ENCODE results near the gene CD19. TPM values are rescaled to one million over a fixed set of nuclear protein-coding genes. Genes with fewer than 3 reads are reported as not detected.

The CD19 gene
- total RNA-seq, 1 donor, result not detected

GRCh38 chr16:28943281-28943680 is 11.5 kb downstream of the CD19 start:
- no peak for DNase-seq (ENCODE audit: low read depth)
- no peak for TF ChIP-seq CTCF (IDR thresholded peaks at IDR 0.05; ENCODE audit: insufficient read depth, low read depth, low read length)

DNA sequence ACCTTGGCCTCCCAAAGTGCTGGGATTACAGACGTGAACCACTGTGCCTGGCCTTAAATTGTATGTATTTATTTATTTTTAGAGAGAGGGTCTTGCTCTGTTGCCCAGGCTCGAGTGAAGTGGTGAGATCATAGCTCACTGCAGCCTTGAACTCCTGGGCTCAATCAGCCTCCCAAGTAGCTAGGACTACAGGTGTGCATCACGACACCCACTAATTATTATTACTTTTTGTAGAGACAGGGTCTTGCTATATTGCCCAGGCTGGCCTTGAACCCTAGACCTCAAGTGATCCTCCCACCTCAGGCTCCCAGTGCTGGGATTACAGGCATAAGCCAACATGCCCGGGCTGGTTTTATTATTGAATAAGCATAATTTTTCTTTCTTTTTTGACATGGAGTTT is 14.9 kb downstream of the CD19 start:
- no peak for DNase-seq (ENCODE audit: low read depth)
- no peak overlapping the region for H3K4me3 ChIP-seq (ENCODE audit: low read depth, low read length)
- TF ChIP-seq CTCF (IDR thresholded peaks at IDR 0.05; ENCODE audit: insufficient read depth, low read depth, low read length), result no peak

More at GRCh38 chr16:28943281-28943680, 11.5 kb downstream of the CD19 start:
- no peak overlapping the region for H3K4me3 ChIP-seq (ENCODE audit: low read depth, low read length)

DNA sequence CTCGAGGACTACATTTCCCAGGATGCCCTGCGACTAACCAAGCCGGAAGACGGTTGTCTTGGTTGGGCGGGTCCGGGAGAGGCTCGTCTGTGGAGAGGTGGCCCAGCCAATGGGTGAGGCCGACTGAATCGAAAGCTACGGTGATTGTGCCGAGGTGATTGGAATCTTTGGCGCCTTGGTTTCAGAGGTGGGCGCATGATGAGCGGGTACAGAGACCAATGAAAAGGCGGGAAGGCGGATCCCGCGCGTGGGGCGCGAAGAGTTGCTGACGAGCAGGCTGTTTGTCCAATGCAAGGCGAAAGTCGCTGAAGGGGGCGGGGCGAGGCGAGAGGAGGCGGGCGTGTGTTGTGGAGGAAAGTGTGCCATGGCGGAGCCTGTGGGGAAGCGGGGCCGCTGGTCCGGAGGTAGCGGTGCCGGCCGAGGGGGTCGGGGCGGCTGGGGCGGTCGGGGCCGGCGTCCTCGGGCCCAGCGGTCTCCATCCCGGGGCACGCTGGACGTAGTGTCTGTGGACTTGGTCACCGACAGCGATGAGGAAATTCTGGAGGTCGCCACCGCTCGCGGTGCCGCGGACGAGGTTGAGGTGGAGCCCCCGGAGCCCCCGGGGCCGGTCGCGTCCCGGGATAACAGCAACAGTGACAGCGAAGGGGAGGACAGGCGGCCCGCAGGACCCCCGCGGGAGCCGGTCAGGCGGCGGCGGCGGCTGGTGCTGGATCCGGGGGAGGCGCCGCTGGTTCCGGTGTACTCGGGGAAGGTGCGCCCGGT is 19.1 kb downstream of the CD19 start, which contains the start of gene NFATC2IP:
TSS of gene NFATC2IP (plus strand) at position 290 of the 762 bp plus-strand sequence. CDS start at position 365, 75 bp downstream.
- peak; percentile 100 for DNase-seq (ENCODE audit: low read depth)
- peak within 1 kb of the TSS; percentile 87 for H3K4me3 ChIP-seq (ENCODE audit: low read depth, low read length)
- TF ChIP-seq CTCF (IDR thresholded peaks at IDR 0.05; ENCODE audit: insufficient read depth, low read depth, low read length), result no peak

DNA sequence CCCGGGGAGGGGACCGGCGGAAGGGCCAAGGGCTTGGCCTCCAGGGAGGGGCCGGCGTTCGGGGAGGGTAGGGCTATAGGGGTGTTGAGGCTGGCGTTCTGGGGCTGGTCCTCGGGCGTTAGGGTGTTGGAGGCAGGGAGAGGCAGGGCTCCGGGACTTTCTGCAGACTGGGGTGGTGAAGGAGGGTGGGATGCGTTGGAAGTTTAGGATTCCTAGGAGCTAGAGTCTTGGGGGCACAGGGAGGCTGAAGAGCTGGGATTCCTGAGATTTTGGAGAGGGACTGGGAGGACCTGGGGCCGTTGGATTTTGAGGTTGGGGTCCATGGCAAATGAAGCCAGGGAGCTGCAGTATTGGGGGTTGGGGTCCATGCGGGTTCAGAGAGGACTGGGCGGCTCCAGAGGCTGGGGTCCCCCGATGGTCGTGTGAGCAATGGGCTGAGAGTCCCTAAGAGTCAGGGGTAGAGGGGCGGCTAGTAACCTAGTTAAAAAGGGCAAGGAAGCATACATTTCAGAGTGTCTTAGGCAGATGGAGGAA is 19.7 kb downstream of the CD19 start:
- TF ChIP-seq CTCF (IDR thresholded peaks at IDR 0.05; ENCODE audit: insufficient read depth, low read depth, low read length), result no peak
- DNase-seq (ENCODE audit: low read depth), result peak; percentile 10
- H3K4me3 ChIP-seq (ENCODE audit: low read depth, low read length), result peak overlapping the region; percentile 87

- no peak overlapping the region for H3K4me3 ChIP-seq (ENCODE audit: low read depth, low read length)
- no peak for DNase-seq (ENCODE audit: low read depth)
- TF ChIP-seq CTCF (IDR thresholded peaks at IDR 0.05; ENCODE audit: insufficient read depth, low read depth, low read length), result no peak
Observed at GRCh38 chr16:28958216-28958615, 26.4 kb downstream of the CD19 start.

DNA sequence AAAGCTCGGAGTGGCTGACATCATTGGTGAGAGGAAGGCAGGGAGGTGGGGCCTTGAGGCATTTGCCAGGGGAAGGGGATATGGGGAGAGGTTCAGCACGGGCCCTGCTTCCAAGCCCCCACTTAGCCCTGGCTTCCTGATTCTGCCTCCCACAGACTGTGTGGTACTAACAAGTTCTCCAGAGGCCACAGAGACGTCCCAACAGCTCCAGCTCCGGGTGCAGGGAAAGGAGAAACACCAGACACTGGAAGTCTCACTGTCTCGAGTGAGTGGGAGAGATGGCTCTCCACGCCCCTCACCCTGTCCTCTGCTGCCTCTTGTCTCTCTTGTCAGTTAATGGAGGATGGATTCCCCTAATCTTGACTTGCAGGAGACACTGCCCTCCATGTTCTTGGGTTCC is 27.1 kb downstream of the CD19 start:
- no peak for DNase-seq (ENCODE audit: low read depth)
- H3K4me3 ChIP-seq (ENCODE audit: low read depth, low read length), result no peak overlapping the region
- TF ChIP-seq CTCF (IDR thresholded peaks at IDR 0.05; ENCODE audit: insufficient read depth, low read depth, low read length), result no peak

Data from fibroblast of villous mesenchyme (primary cell).